GM23338 (cell line): ENCODE data around the gene SUPT3H. TPM values are rescaled to one million over a fixed set of nuclear protein-coding genes. Genes with fewer than 3 reads are reported as not detected.

Experiments used
- ATAC-seq: fragments of 200-7000 bp; cut with Tn5 transposase; 3 replicates; pipeline ENCODE4 v1.9.1; 2020
- DNase-seq: peaks from one replicate; pipeline ENCODE4 v3.0.0-alpha.2; 2015; ENCODE audit warnings: low spot score
- H2AFZ ChIP-seq: fragments of 200-600 bp; sonication (generic); 2 replicates; pipeline ENCODE4 v1.8.0; 2016; ENCODE audit warnings: antibody characterized with exemption, mild to moderate bottlenecking, moderate library complexity
- H3F3A ChIP-seq: fragments of 200-600 bp; sonication (generic); replicated peaks from 2 replicates; pipeline ENCODE4 v1.8.0; 2017; ENCODE audit warnings: antibody characterized with exemption, mixed run types, low read depth
- H3K27ac ChIP-seq: fragments of 200-600 bp; sonication (generic); 2 replicates; pipeline ENCODE4 v1.6.1; 2016; ENCODE audit warnings: low read depth
- H3K27me3 ChIP-seq: fragments of 200-600 bp; sonication (generic); 2 replicates; pipeline ENCODE4 v1.8.0; 2016; ENCODE audit warnings: mild to moderate bottlenecking, mixed run types, moderate library complexity; ENCODE audit not compliant: insufficient read depth
- H3K36me3 ChIP-seq: fragments of 200-600 bp; sonication (generic); 2 replicates; pipeline ENCODE4 v1.8.0; 2016; ENCODE audit warnings: mild to moderate bottlenecking; ENCODE audit not compliant: insufficient read depth
- H3K4me1 ChIP-seq: fragments of 200-600 bp; sonication (generic); 2 replicates; pipeline ENCODE4 v1.8.0; 2016; ENCODE audit warnings: mild to moderate bottlenecking, moderate library complexity; ENCODE audit not compliant: insufficient read depth
- H3K4me2 ChIP-seq: fragments of 200-600 bp; sonication (generic); 2 replicates; pipeline ENCODE4 v1.7.1; 2017; ENCODE audit warnings: mixed run types
- H3K4me3 ChIP-seq: fragments of 200-600 bp; sonication (generic); 2 replicates; pipeline ENCODE4 v1.6.1; 2016; ENCODE audit warnings: mixed run types
- H3K79me2 ChIP-seq: fragments of 200-600 bp; sonication (generic); replicated peaks from 2 replicates; pipeline ENCODE4 v1.8.0; 2017; ENCODE audit warnings: mild to moderate bottlenecking; ENCODE audit not compliant: insufficient read depth
- H3K9me2 ChIP-seq: fragments of 200-600 bp; sonication (generic); 2 replicates; pipeline ENCODE4 v1.8.0; 2017; ENCODE audit not compliant: insufficient read depth
- H4K20me1 ChIP-seq: fragments of 200-600 bp; sonication (generic); replicated peaks from 2 replicates; pipeline ENCODE4 v1.8.0; 2017; ENCODE audit warnings: mild to moderate bottlenecking; ENCODE audit not compliant: insufficient read depth
- H3K27ac Mint-ChIP-seq: 2 replicates; pipeline ENCODE4 v1.8.0; 2020; ENCODE audit warnings: inconsistent platforms, mild to moderate bottlenecking, moderate library complexity, mixed read lengths
- H3K27me3 Mint-ChIP-seq: 3 replicates; pipeline ENCODE4 v1.8.0; 2022; ENCODE audit warnings: low read depth, mild to moderate bottlenecking, moderate library complexity, mixed read lengths, inconsistent platforms; ENCODE audit not compliant: insufficient read depth, poor library complexity
- H3K36me3 Mint-ChIP-seq: 3 replicates; pipeline ENCODE4 v1.8.0; 2021; ENCODE audit warnings: low read depth, mild to moderate bottlenecking, inconsistent platforms, moderate library complexity, mixed read lengths
- H3K4me1 Mint-ChIP-seq: 3 replicates; pipeline ENCODE4 v1.8.0; 2020; ENCODE audit warnings: mild to moderate bottlenecking, inconsistent platforms, mixed read lengths
- H3K4me3 Mint-ChIP-seq: 3 replicates; pipeline ENCODE4 v1.8.0; 2021; ENCODE audit warnings: moderate library complexity, mild to moderate bottlenecking, inconsistent platforms, mixed read lengths
- H3K9me3 Mint-ChIP-seq: 3 replicates; pipeline ENCODE4 v1.8.0; 2020; ENCODE audit warnings: moderate library complexity, mild to moderate bottlenecking, inconsistent platforms, mixed read lengths
- CREB1 ChIP-seq: fragments of 250-450 bp; sonication (Bioruptor Pico); IDR thresholded peaks from 2 replicates; pipeline ENCODE4 v1.5.0; 2020; ENCODE audit warnings: low read depth, mild to moderate bottlenecking, moderate library complexity
- CTCF ChIP-seq, 2 experiments: fragments of 200-600 bp in 1 of 2; sonication (generic) in 1 of 2; conservative IDR thresholded peaks; 2 replicates each; pipeline versions ENCODE4 v1.5.1 to v1.6.1; 2016 to 2017; ENCODE audit warnings: antibody characterized with exemption in 2 of 2, low read depth in 2 of 2, mild to moderate bottlenecking in 2 of 2, moderate library complexity in 1 of 2
- ETS1 ChIP-seq: IDR thresholded peaks from 2 replicates; pipeline ENCODE4 v1.6.1; 2016; ENCODE audit warnings: antibody characterized with exemption
- JUNB ChIP-seq: IDR thresholded peaks from one replicate; pipeline ENCODE4 v1.6.1; 2016; ENCODE audit warnings: antibody characterized with exemption; ENCODE audit not compliant: unreplicated experiment
- POLR2AphosphoS5 ChIP-seq: IDR thresholded peaks from 2 replicates; pipeline ENCODE4 v1.6.1; 2016; ENCODE audit warnings: antibody characterized with exemption, low read depth
- REST ChIP-seq: IDR thresholded peaks from one replicate; pipeline ENCODE4 v1.6.1; 2018; ENCODE audit warnings: antibody characterized with exemption; ENCODE audit not compliant: unreplicated experiment
- STAT1 ChIP-seq: IDR thresholded peaks from one replicate; pipeline ENCODE4 v1.6.1; 2016; ENCODE audit warnings: antibody characterized with exemption; ENCODE audit not compliant: unreplicated experiment
- ZNF114 ChIP-seq: fragments of 250-450 bp; sonication (Bioruptor Pico); IDR thresholded peaks from 2 replicates; pipeline ENCODE4 v1.5.0; 2020; ENCODE audit warnings: mild to moderate bottlenecking, moderate library complexity
- ZNF331 ChIP-seq: fragments of 250-450 bp; sonication (Bioruptor Pico); IDR thresholded peaks from 2 replicates; pipeline ENCODE4 v1.5.0; 2020; ENCODE audit warnings: low read depth, mild to moderate bottlenecking, moderate library complexity
- polyA plus RNA-seq: library from polyadenylated mRNA; unstranded; fragments of >200 nt; fragmentation: Nextera tagmentation; extraction: Ambion mirVana; gene quantifications from 2 replicates; pipeline ENCODE4 v1.2.1, GENCODE V29; 2016
- total RNA-seq: library from RNA; depleted of rRNA; stranded (reverse); fragments of >200 nt; shearing (Covaris generic); gene quantifications from 2 replicates; pipeline ENCODE4 v1.2.3, GENCODE V29; 2014

The SUPT3H gene
- total and polyA plus RNA-seq, 2 experiments from 2014 or later, result 11.4 to 30.1 TPM

GRCh38 chr6:45187836-45188235 is 189.9 kb downstream of the SUPT3H start:
- Histone ChIP-seq H3K36me3 (no peaks in the 10 kb centered on the region), H4K20me1 (no peaks in the 10 kb centered on the region), H3F3A (no peaks in the 10 kb centered on the region), H3K27me3 (no peaks in the 10 kb centered on the region), H3K4me3 (no peak overlapping the region), H3K9me2 (no peaks in the 10 kb centered on the region), H2AFZ (no peak overlapping the region), H3K27ac (no peak overlapping the region), H3K4me2 (no peak overlapping the region), H3K4me1 (peaks cover 6% of the 10 kb centered on the region; the same call in 1 of the 2 replicates), H3K79me2 (peaks cover 3% of the 10 kb centered on the region; the same call in 1 of the 2 replicates)
- H3K9me3 Mint-ChIP-seq, result no peaks in the 10 kb centered on the region
- no peak for DNase-seq
- no peaks in the 10 kb centered on the region for H3K27me3 Mint-ChIP-seq
- no peak for ATAC-seq
- H3K4me1 Mint-ChIP-seq, result peaks cover 21% of the 10 kb centered on the region
- no peak overlapping the region for H3K4me3 Mint-ChIP-seq
- no peak overlapping the region for H3K27ac Mint-ChIP-seq
- TF ChIP-seq CTCF (conservative IDR thresholded peaks at IDR 0.05; ENCODE audit: low read depth in 2 of 2) (no peak), ZNF114 (CRISPR knock-in tag) (no peak), POLR2AphosphoS5 (no peak), JUNB (no peak)
- no peaks in the 10 kb centered on the region for H3K36me3 Mint-ChIP-seq

GRCh38 chr6:45185403-45186251 is 192.1 kb downstream of the SUPT3H start:
- H3F3A ChIP-seq, result no peaks in the 10 kb centered on the region
- Mint-ChIP-seq H3K27me3 (no peaks in the 10 kb centered on the region), H3K4me1 (peaks cover 21% of the 10 kb centered on the region), H3K36me3 (peaks cover 3% of the 10 kb centered on the region; the same call in 2 of the 3 replicates), H3K4me3 (no peak overlapping the region), H3K27ac (peak overlapping the region; percentile 50), H3K9me3 (no peaks in the 10 kb centered on the region)
- no peaks in the 10 kb centered on the region for H3K36me3 ChIP-seq
- H4K20me1 ChIP-seq, result no peaks in the 10 kb centered on the region
- H3K27me3 ChIP-seq, result no peaks in the 10 kb centered on the region
- no peak overlapping the region for H3K4me2 ChIP-seq
- peaks cover 8% of the 10 kb centered on the region; the same call in 1 of the 2 replicates for H3K79me2 ChIP-seq
- ATAC-seq (peak; percentile 50), DNase-seq (no peak)
- no peak overlapping the region for H3K27ac ChIP-seq
- H3K9me2 ChIP-seq, result no peaks in the 10 kb centered on the region
- no peak overlapping the region for H2AFZ ChIP-seq
- H3K4me1 ChIP-seq, result peaks cover 6% of the 10 kb centered on the region; the same call in 1 of the 2 replicates
- no peak overlapping the region for H3K4me3 ChIP-seq
- TF ChIP-seq STAT1, result no peak
- TF ChIP-seq CREB1 (CRISPR knock-in tag), result no peak
- no peak for TF ChIP-seq REST
- TF ChIP-seq JUNB, result no peak
- no peak for TF ChIP-seq POLR2AphosphoS5
- no peak for TF ChIP-seq ZNF114 (CRISPR knock-in tag)
- TF ChIP-seq ETS1, result no peak
- no peak for TF ChIP-seq ZNF331 (CRISPR knock-in tag)
- no peak for TF ChIP-seq CTCF (conservative IDR thresholded peaks at IDR 0.05; ENCODE audit: low read depth in 2 of 2)
